Hematopoietic multipotent progenitor cell treated with erythropoietin and hydrocortisone succinate and interleukin-3 and kit ligand, for 8 days (in vitro differentiated cells): ENCODE measurements around the gene PAPOLB.
"Not testable (repeated sequence)": the region's sequence is repeated elsewhere in the genome, so short reads cannot be mapped to it uniquely, and the experiment has no call there.

Source experiments
- DNase-seq: peaks from one replicate; pipeline ENCODE4 v3.0.0-alpha.2; 2015

The PAPOLB gene

GRCh38 chr7:4861673-4862072, at the start of gene PAPOLB:
Gene PAPOLB (minus strand): TSS chr7:4862030. CDS start chr7:4861810, 220 bp downstream.
- no peak for DNase-seq

DNA sequence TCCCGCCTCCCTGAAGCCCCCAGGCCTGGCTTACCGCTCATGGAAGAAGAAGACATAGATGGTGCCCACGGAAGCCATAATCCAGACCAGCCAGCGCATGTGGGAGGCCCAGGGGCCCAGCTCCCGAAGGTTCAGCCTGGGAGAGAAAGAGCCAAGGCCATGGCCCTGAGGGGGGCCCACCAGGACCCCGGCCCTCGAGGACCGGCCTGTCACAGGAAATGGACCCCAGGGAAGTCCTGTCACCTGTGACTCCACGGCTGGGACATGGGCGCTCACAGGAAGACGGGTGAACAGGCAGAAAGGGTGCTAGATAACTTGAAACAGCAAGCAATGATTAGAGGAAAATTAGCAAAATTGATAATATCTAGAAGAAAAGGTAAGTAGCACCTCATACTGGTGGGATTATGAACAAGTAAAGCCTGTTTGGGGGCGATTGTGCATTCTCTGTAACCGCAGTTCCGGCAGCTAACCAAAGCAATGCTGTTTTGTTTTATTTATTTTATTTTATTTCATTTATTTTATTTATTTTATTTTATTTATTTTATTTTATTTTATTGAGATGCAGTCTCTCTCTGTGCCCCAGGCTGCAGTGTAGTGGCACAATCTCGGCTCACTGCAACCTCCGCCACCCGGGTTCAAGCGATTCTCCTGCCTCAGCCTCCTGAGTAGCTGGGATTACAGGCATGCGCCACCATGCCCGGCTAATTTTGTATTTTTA, 49.4 kb upstream of the PAPOLB start:
- DNase-seq, result no peak

GRCh38 chr7:4906682-4907081, 44.9 kb upstream of the PAPOLB start:
- no peak for DNase-seq

- DNase-seq, result no peak
Observed at GRCh38 chr7:4905171-4905570, 43.3 kb upstream of the PAPOLB start.

DNA sequence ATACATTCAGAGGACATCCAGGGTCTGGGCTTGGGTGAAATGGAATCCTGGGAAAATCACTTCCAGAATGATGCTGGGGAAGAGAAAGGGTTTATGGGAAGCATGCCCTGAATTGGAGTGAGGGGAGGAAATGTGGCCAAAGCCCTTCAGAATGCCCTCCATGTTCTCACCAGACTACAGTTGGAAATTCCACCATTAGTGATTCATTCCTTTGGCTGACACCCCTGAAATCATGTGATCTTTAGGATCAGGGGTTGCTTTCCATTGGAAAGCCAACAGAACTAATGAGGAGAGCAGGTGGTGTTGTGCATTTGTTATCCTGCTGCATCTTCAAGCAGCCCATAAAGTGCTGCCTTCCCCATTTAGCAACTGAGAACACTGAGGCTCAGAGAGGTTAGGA, 42.5 kb upstream of the PAPOLB start:
- DNase-seq, result no peak

- DNase-seq, result no peak
Observed at GRCh38 chr7:4895766-4896165, 33.9 kb upstream of the PAPOLB start.

DNA sequence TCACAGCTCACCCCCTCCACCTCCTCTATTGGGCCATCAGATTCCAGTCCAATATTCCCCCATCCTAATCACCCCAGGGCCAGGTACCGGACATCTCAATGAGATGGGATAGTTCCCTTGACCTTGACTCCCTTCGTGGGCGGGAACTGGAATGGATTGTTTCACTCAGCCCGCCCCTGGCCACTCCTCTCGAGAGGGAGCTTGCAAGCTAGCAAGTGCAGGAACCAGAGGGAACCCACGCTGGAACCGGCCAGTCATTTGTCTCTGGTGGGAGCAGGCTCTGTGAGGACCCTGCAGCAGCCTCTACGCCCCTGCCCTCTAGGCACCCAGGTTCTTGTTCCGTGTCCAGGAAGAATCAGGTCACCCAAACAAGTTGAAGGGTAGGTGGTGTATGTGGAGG, 32.7 kb upstream of the PAPOLB start:
- DNase-seq, result no peak

- no peak for DNase-seq
Observed at GRCh38 chr7:4893929-4894475, 32.2 kb upstream of the PAPOLB start.

DNA sequence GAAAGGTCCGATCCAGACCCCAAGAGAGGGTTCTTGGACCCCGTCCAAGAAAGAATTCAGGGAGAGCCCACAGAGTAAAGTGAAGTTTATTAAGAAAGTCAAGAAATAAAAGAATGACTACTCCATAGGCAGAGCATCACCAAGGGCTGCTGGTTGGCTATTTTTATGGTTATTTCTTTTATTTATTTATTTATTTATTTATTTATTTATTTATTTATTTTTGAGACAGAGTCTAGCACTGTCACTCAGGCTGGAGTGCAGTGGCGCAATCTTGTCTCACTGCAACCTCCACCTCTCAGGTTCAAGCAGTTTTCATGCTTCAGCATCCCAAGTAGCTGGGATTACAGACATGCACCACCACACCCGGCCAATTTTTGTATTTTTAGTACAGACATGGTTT, 31.4 kb upstream of the PAPOLB start:
- DNase-seq, result not testable (repeated sequence)

GRCh38 chr7:4891522-4891921, 29.7 kb upstream of the PAPOLB start:
- DNase-seq, result not testable (repeated sequence)

DNA sequence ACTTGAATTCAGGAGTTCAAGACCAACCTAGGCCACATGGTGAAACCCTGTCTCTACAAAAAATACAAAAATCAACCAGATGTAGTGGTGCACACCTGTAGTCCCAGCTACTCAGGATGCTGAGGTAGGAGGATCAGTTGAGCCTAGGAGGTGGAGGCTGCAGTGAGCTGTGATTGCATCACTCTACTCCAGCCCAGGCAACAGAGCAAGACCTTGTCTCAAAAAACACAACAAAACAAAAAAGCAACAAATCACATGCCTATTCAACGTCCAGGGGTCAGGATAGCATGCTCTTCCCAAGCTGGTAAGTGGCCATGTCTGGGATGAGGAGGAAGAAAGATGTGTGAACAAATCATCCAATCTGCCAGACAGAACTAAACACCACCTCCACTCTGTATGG, 27.9 kb upstream of the PAPOLB start:
- DNase-seq, result no peak

- no peak for DNase-seq
Observed at GRCh38 chr7:4888161-4888560, 26.3 kb upstream of the PAPOLB start.

GRCh38 chr7:4886671-4887070, 24.8 kb upstream of the PAPOLB start:
- no peak for DNase-seq

DNA sequence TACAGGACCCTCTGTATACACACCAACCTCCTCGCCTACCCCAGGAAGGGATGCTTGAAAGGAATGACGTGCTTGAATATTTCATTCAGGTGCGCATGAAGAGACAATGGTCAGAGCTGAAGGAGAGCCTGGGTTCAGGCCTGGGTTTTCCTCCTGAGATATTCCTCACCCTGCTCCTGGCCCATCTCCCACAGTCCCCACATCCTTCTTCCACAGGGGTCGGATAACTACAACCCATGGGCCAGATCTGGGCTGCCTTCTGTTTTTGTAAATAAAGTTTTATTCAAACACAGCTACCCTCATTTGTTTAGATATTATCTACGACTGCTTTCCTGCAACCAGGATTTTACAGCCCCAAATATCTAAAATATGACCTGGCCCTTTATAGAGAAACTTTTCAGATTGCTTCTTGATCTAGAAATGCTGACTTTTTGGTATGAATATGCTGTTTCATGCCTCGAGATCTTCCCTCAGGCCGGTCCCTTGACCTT, 23.5 kb upstream of the PAPOLB start:
- no peak for DNase-seq

- no peak for DNase-seq
Observed at GRCh38 chr7:4884164-4884563, 22.3 kb upstream of the PAPOLB start.

DNA sequence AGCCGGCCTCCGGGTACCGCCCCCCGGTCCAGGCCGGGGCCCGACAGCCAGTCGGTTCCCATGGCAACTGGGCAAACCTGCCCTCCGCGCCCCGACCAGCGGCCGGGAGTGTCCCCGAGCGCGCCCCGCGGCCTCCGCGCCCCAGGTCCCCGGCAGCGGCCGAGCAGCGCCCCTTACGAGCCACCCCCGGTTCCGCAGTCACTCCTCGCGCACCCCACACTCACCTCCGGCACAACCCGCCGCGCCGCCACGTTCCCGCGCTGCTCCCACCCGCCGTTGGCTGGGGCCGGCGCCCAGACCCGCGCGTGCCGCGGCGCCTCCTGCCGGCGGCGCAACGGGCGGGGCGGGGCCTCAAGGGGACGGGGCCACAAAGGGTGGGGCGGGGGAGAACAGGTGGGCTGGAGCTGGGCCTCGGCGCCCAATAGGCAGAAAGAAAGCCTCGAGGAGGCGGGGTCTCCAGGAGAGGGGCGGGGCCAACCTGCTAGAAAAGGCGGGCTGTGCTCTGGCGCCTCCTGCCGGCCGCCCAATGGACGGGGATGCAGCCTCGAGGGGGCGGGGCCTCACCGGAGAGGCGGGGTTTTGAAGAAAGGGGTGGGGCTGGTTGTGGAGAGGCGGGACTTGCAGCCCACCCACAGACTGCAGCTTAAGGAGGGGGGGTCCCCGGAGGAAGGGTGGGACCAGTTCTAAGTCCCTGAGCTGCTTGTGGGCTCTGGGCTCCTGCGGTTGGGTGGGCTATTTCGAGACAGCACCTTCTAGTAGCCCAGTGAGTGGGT, 21.7 kb upstream of the PAPOLB start, which contains the start of gene RADIL:
Gene RADIL, minus strand, starts transcription at position 345 of the 773 bp plus-strand sequence. CDS start 5,577 bp downstream, outside the sequence.
- DNase-seq, result peak; percentile 83

DNA sequence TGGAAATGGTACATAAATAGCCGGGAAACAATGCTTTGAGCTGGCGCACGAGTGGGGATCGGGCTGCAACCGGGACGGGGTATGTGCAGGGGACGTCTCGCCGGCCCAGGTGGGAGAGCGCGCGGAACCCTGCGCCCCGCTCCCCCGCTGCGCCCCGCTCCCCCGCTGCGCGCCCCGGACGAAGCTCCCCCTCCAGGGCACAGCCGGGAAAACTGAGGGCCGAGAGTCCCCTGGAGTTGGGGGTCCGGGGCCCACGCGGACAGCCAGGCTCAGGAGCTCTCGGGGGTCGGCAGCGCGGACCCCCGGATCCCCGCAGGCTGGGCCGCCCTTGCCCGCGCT, 21.2 kb upstream of the PAPOLB start:
- DNase-seq, result no peak

DNA sequence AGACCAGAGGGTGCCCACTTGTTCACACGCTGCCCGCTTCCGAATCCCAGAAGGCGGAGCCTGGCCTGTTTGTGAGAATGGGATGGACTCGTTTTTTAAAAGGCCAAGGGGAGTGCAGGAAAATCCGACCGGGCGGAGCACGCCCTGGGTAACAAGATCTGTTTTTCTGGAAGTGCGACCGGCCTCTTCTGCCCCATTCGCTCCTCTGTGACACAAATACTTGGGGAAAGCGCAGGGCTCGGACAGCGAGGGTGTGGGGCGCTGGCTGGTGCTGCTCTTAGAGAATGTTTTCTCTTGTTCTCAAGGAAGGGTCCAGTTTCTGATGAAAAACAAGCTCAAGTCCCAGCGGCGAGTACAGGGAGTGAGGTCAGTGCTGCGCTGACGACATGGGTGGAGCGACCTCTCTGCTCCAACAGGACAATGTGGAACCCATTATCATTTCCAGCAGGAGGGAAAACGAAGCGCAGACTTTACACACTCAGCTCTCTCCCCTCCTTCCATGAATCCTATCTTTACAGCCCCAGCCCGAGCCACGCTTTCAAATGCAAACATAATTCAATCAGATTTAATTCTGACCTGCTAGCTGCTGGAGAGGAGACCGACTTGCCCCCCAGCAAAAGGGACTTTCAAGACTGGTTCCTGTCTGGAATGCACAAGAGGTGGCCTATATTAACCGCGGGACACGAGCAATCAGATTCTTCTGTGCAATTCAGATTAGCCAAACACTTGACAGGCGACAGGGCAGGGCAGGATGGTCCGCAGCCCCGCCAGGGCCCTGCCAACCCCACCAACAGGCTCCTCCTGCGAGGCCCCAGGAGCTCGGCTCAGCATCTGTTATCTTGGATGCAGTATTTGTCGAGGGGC, 20.6 kb upstream of the PAPOLB start:
- DNase-seq, result no peak

DNA sequence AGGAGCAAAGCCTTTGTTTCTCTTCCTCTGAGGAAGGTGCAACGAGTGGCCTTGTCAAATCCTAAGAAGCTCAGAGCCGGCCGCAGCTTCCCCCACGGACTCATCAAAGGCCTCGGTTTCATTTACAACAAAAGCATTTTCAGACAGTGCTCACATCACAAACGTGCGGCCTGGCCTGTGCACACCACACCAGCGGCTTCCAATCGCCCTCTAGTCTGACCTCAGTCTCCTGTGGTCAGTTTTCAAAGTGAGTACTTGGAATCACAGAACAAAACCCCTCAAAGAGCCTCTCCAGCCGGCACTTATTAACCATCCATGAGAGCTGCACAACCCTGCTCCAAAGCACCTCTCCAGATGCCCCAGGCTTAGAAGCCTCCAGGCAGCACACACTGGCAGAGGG, 18.4 kb upstream of the PAPOLB start:
- no peak for DNase-seq

DNA sequence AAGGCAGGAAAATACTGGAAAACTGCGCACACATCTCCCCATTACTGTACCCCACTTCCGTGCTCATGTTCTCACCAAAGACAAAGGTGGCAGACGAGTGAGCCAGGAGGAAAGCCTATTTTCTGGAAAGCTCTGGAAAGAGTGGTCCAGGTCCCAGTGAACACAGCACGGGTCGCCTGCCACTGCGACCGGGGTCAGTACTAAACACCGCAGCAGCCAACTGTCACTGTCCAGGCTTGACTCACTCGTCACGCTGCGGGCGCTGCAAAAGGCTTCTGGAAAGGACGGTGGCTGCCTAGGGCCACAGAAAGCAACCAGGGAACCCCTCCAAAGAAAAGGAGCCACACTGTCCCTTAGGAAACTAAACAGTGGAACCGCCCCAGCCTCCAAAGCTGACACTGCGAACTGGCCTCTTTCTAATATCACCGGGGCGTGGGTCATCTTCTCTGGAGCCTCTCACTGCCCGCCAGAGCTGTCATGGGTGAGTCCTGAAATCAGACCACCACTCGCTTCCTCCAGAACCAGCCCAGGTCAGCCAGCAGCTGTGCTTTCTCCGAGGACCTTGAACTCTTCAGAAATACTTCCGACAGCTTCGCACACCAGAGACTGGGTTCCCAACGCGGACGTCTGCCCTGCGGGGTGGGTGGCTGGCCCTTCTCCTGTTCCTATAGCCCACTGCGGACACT, 17.7 kb upstream of the PAPOLB start:
- no peak for DNase-seq

DNA sequence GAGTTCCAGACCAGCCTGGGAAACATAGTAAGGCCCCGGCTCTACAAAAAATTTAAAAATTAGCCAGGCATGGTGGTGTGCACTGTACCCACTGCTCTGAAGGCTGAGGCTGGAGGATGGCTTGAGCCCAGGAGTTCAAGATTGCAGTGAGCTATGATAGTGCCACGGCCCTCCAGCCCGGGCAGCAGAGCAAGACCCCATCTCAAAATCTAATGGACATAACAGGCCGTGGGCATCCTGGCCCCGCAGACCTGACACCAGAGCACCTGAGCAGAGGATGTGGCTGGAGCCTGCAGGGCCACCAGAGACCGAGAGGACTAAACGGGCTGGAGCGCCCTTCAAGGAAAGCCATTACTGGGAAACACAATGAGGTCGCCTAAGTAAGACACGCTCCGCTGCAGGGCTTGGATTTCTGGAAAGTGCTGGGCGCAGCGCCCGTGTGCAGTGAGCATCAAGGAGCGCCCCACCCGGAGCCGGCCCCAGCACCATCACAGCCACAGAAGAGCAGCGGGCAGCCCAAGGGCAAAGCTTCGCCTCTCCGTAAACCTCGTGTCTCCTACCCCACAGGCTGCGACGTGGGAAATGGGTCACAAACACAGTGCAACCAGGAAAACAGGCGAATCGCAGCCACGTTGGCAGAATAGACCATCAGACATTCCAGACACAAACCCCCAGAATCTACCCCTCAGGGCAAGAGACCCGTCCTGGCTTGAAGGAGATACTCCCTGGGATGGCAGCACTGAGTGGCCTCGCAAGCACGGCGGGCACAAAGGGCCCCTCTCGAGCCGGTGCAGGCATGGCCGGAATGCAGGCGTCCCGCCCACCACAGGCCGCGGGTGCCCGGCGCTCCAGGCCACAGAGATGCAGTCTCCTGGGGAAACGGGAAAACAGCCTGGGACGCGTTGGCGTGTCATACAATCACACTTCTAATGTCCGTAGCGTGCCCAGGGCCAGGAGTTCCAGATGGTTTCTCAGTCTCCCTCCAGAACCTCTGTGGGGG, 16.8 kb upstream of the PAPOLB start:
- no peak for DNase-seq
